Calu3 (cell line): ENCODE measurements around the gene AMPH. TPM values are rescaled to one million over a fixed set of nuclear protein-coding genes. Genes with fewer than 3 reads are reported as not detected.
"Not testable (repeated sequence)": the region's sequence is repeated elsewhere in the genome, so short reads cannot be mapped to it uniquely, and the experiment has no call there.

Experiments
- BruUV-seq: library from RNA; stranded (reverse); fragments of 400-500 nt; replicated peaks from 2 replicates; lab custom pipeline; 2021; lab: Mats Ljungman, UMichigan
- CTCF ChIA-PET: fragments of 300-600 bp; sonication (Branson Sonifier 250); formaldehyde crosslinking; loops from one replicate; lab custom pipeline; 2022; ENCODE audit warnings: antibody characterized with exemption; lab: Charles Lee
- DNase-seq: peaks from one replicate; pipeline ENCODE4 v3.0.0; 2022
- H3K27ac Mint-ChIP-seq: one replicate; pipeline ENCODE4 v1.8.0; 2022; ENCODE audit warnings: mixed read lengths; ENCODE audit not compliant: unreplicated experiment
- H3K27me3 Mint-ChIP-seq: one replicate; pipeline ENCODE4 v1.8.0; 2022; ENCODE audit warnings: mixed read lengths; ENCODE audit not compliant: unreplicated experiment
- H3K36me3 Mint-ChIP-seq: one replicate; pipeline ENCODE4 v1.8.0; 2022; ENCODE audit warnings: mild to moderate bottlenecking, moderate library complexity, mixed read lengths; ENCODE audit not compliant: insufficient read depth, unreplicated experiment
- H3K4me1 Mint-ChIP-seq: one replicate; pipeline ENCODE4 v1.8.0; 2022; ENCODE audit warnings: mild to moderate bottlenecking, low read depth, mixed read lengths; ENCODE audit not compliant: unreplicated experiment
- H3K4me3 Mint-ChIP-seq: one replicate; pipeline ENCODE4 v1.8.0; 2022; ENCODE audit warnings: mild to moderate bottlenecking, low read depth, moderate library complexity, mixed read lengths; ENCODE audit not compliant: unreplicated experiment
- H3K9me3 Mint-ChIP-seq: one replicate; pipeline ENCODE4 v1.8.0; 2022; ENCODE audit warnings: low read depth, mixed read lengths; ENCODE audit not compliant: unreplicated experiment
- CTCF ChIP-seq: fragments of 200-600 bp; IDR thresholded peaks from one replicate; pipeline ENCODE4 v1.8.0; 2022; ENCODE audit warnings: antibody characterized with exemption; ENCODE audit not compliant: unreplicated experiment
- intact Hi-C: fragments of 100-400 bp; cut with micrococcal nuclease; formaldehyde crosslinking; loops from one replicate; pipeline ENCODE4 v1.10.0; 2022; ENCODE audit not compliant: unreplicated experiment
- total RNA-seq: library from RNA; stranded (reverse); gene quantifications from 2 replicates; pipeline ENCODE4 v1.2.3, GENCODE V29; 2022

Gene AMPH
- total RNA-seq, 1 experiment from 2014 or later = not detected

- CTCF ChIA-PET = interaction anchor here (0.6 to 1.4 kb wide), 5 partner anchors 10 to 424 kb away, joined by 3 to 5 read pairs (median 4); partner anchors contain the start of gene SFRP4
- H3K27ac Mint-ChIP-seq, H3K4me3 Mint-ChIP-seq, H3K4me1 Mint-ChIP-seq, BruUV-seq, intact Hi-C loops, H3K36me3 Mint-ChIP-seq, H3K27me3 Mint-ChIP-seq, H3K9me3 Mint-ChIP-seq: not testable (repeated sequence)
- TF ChIP-seq CTCF = peak; percentile 34
- DNase-seq = peak; percentile 58
These were observed 289.9 kb downstream of the AMPH start for GRCh38 chr7:38341172-38341705.

- Mint-ChIP-seq H3K9me3 (no peaks in the 10 kb centered on the region), H3K36me3 (no peaks in the 10 kb centered on the region), H3K27me3 (no peaks in the 10 kb centered on the region), H3K27ac (no peak overlapping the region), H3K4me3 (no peak overlapping the region), H3K4me1 (peaks cover 9% of the 10 kb centered on the region)
- CTCF ChIA-PET = interaction anchor here (0.6 to 0.7 kb wide), 6 partner anchors 9 to 1310 kb away, joined by 3 to 10 read pairs (median 4); no protein-coding TSS in a partner anchor
- DNase-seq = no peak
- no TSS peak for BruUV-seq
- TF ChIP-seq CTCF = no peak
- intact Hi-C loops = loop anchor here (10.0 kb wide), 1 partner anchor 55 kb away; no protein-coding TSS in a partner anchor
These were observed 291.0 kb downstream of the AMPH start for GRCh38 chr7:38339953-38340819.

- not testable (repeated sequence) for DNase-seq, BruUV-seq, H3K4me3 Mint-ChIP-seq, H3K4me1 Mint-ChIP-seq, H3K27me3 Mint-ChIP-seq, H3K9me3 Mint-ChIP-seq, H3K36me3 Mint-ChIP-seq, H3K27ac Mint-ChIP-seq
- intact Hi-C loops = loop anchor here (10.0 kb wide), 1 partner anchor 59 kb away; no protein-coding TSS in a partner anchor
- CTCF ChIA-PET = interaction anchor here (0.6 to 2.1 kb wide), 21 partner anchors 9 to 436 kb away, joined by 3 to 17 read pairs (median 6); partner anchors contain the start of genes EPDR1 and SFRP4
These were observed 295.0 kb downstream of the AMPH start for GRCh38 chr7:38336148-38336515.

GRCh38 chr7:38335492-38336147, 295.6 kb downstream of the AMPH start:
- Mint-ChIP-seq H3K27me3 (no peaks in the 10 kb centered on the region), H3K4me3 (no peak overlapping the region), H3K9me3 (no peaks in the 10 kb centered on the region), H3K27ac (no peak overlapping the region), H3K36me3 (no peaks in the 10 kb centered on the region), H3K4me1 (peaks cover 9% of the 10 kb centered on the region)
- peak; percentile 98 for TF ChIP-seq CTCF
- intact Hi-C loops = loop anchor here (1.0 to 10.0 kb wide), 3 partner anchors 59 to 434 kb away; no protein-coding TSS in a partner anchor
- CTCF ChIA-PET = interaction anchor here (0.6 to 1.8 kb wide), 24 partner anchors 9 to 436 kb away, joined by 3 to 17 read pairs (median 5); partner anchors contain the start of genes EPDR1 and SFRP4
- BruUV-seq = no TSS peak
- peak; percentile 93 for DNase-seq
